ENCODE results near the gene NEUROD1.

NEUROD1 gene

GRCh38 chr2:181672255-181673008, 7.9 kb downstream of the NEUROD1 start:
- Mint-ChIP-seq H3K4me3 (no peak overlapping the region), H3K4me1 (ENCODE audit: low read depth) (peaks cover 2% of the 10 kb centered on the region), H3K36me3 (ENCODE audit: low read depth) (no peaks in the 10 kb centered on the region), H3K9me3 (no peaks in the 10 kb centered on the region), H3K27me3 (ENCODE audit: low read depth) (peaks cover 56% of the 10 kb centered on the region), H3K27ac (no peak overlapping the region)
- no peak for DNase-seq (ENCODE audit: low spot score)

GRCh38 chr2:181670632-181671031, 9.7 kb downstream of the NEUROD1 start:
- H3K27me3 Mint-ChIP-seq (ENCODE audit: low read depth), result peaks cover 47% of the 10 kb centered on the region
- peaks cover 2% of the 10 kb centered on the region for H3K4me1 Mint-ChIP-seq (ENCODE audit: low read depth)
- no peaks in the 10 kb centered on the region for H3K36me3 Mint-ChIP-seq (ENCODE audit: low read depth)

GRCh38 chr2:181667234-181667633, 13.1 kb downstream of the NEUROD1 start:
- peaks cover 28% of the 10 kb centered on the region for H3K27me3 Mint-ChIP-seq (ENCODE audit: low read depth)
- DNase-seq (ENCODE audit: low spot score), result no peak
- H3K27ac Mint-ChIP-seq, result no peak overlapping the region
- no peaks in the 10 kb centered on the region for H3K9me3 Mint-ChIP-seq
- no peaks in the 10 kb centered on the region for H3K36me3 Mint-ChIP-seq (ENCODE audit: low read depth)
- no peak overlapping the region for H3K4me3 Mint-ChIP-seq
- no peaks in the 10 kb centered on the region for H3K4me1 Mint-ChIP-seq (ENCODE audit: low read depth)

More at GRCh38 chr2:181670632-181671031, 9.7 kb downstream of the NEUROD1 start:
- Mint-ChIP-seq H3K9me3 (no peaks in the 10 kb centered on the region), H3K4me3 (no peak overlapping the region), H3K27ac (no peak overlapping the region)
- no peak for DNase-seq (ENCODE audit: low spot score)

- Mint-ChIP-seq H3K27ac (no peak overlapping the region), H3K4me3 (no peak overlapping the region), H3K9me3 (no peaks in the 10 kb centered on the region), H3K4me1 (ENCODE audit: low read depth) (peaks cover under 1% of the 10 kb centered on the region), H3K36me3 (ENCODE audit: low read depth) (no peaks in the 10 kb centered on the region), H3K27me3 (ENCODE audit: low read depth) (peaks cover 44% of the 10 kb centered on the region)
- DNase-seq (ENCODE audit: low spot score), result no peak
Observed at GRCh38 chr2:181662287-181662686, 18.0 kb downstream of the NEUROD1 start.

- no peak overlapping the region for H3K27ac Mint-ChIP-seq
- no peaks in the 10 kb centered on the region for H3K9me3 Mint-ChIP-seq
- H3K27me3 Mint-ChIP-seq (ENCODE audit: low read depth), result peaks cover 61% of the 10 kb centered on the region
- H3K4me1 Mint-ChIP-seq (ENCODE audit: low read depth), result peaks cover 10% of the 10 kb centered on the region
- no peak overlapping the region for H3K4me3 Mint-ChIP-seq
- no peaks in the 10 kb centered on the region for H3K36me3 Mint-ChIP-seq (ENCODE audit: low read depth)
- no peak for DNase-seq (ENCODE audit: low spot score)
Observed at GRCh38 chr2:181660181-181660580, 20.1 kb downstream of the NEUROD1 start.

GRCh38 chr2:181658444-181658843, 21.9 kb downstream of the NEUROD1 start:
- no peaks in the 10 kb centered on the region for H3K9me3 Mint-ChIP-seq
- H3K4me1 Mint-ChIP-seq (ENCODE audit: low read depth), result peaks cover 10% of the 10 kb centered on the region
- DNase-seq (ENCODE audit: low spot score), result no peak
- H3K4me3 Mint-ChIP-seq, result no peak overlapping the region
- no peak overlapping the region for H3K27ac Mint-ChIP-seq
- H3K27me3 Mint-ChIP-seq (ENCODE audit: low read depth), result peaks cover 74% of the 10 kb centered on the region
- no peaks in the 10 kb centered on the region for H3K36me3 Mint-ChIP-seq (ENCODE audit: low read depth)

- Mint-ChIP-seq H3K4me3 (peak overlapping the region; percentile 66), H3K27ac (no peak overlapping the region), H3K9me3 (no peaks in the 10 kb centered on the region), H3K36me3 (ENCODE audit: low read depth) (no peaks in the 10 kb centered on the region), H3K4me1 (ENCODE audit: low read depth) (peaks cover 10% of the 10 kb centered on the region), H3K27me3 (ENCODE audit: low read depth) (peaks cover 78% of the 10 kb centered on the region)
- DNase-seq (ENCODE audit: low spot score), result no peak
Observed at GRCh38 chr2:181657379-181657778, 22.9 kb downstream of the NEUROD1 start.

- no peaks in the 10 kb centered on the region for H3K9me3 Mint-ChIP-seq
- no peak within 1 kb of the TSS for H3K27ac Mint-ChIP-seq
- H3K27me3 Mint-ChIP-seq (ENCODE audit: low read depth), result peaks cover 77% of the 10 kb centered on the region
- H3K36me3 Mint-ChIP-seq (ENCODE audit: low read depth), result no peaks in the 10 kb centered on the region
- peak within 1 kb of the TSS; percentile 85 for H3K4me3 Mint-ChIP-seq
- DNase-seq (ENCODE audit: low spot score), result peak; percentile 21
- H3K4me1 Mint-ChIP-seq (ENCODE audit: low read depth), result peaks cover 10% of the 10 kb centered on the region
Observed at GRCh38 chr2:181656450-181657291, 23.6 kb downstream of the NEUROD1 start, which contains the start of gene CERKL. Gene CERKL (minus strand): TSS chr2:181657105. CDS start chr2:181657006, 99 bp downstream.

- peaks cover 78% of the 10 kb centered on the region for H3K27me3 Mint-ChIP-seq (ENCODE audit: low read depth)
- no peak overlapping the region for H3K4me3 Mint-ChIP-seq
- no peaks in the 10 kb centered on the region for H3K9me3 Mint-ChIP-seq
Observed at GRCh38 chr2:181655519-181655918, 24.8 kb downstream of the NEUROD1 start.

GRCh38 chr2:181649436-181649979, 30.8 kb downstream of the NEUROD1 start:
- no peak for DNase-seq (ENCODE audit: low spot score)
- no peaks in the 10 kb centered on the region for H3K9me3 Mint-ChIP-seq
- no peaks in the 10 kb centered on the region for H3K36me3 Mint-ChIP-seq (ENCODE audit: low read depth)
- no peak overlapping the region for H3K4me3 Mint-ChIP-seq
- no peaks in the 10 kb centered on the region for H3K4me1 Mint-ChIP-seq (ENCODE audit: low read depth)
- H3K27ac Mint-ChIP-seq, result no peak overlapping the region
- H3K27me3 Mint-ChIP-seq (ENCODE audit: low read depth), result peaks cover 66% of the 10 kb centered on the region

More at GRCh38 chr2:181655519-181655918, 24.8 kb downstream of the NEUROD1 start:
- DNase-seq (ENCODE audit: low spot score), result no peak
- peaks cover 10% of the 10 kb centered on the region for H3K4me1 Mint-ChIP-seq (ENCODE audit: low read depth)
- H3K27ac Mint-ChIP-seq, result no peak overlapping the region
- no peaks in the 10 kb centered on the region for H3K36me3 Mint-ChIP-seq (ENCODE audit: low read depth)

GRCh38 chr2:181648478-181649155, 31.7 kb downstream of the NEUROD1 start:
- H3K4me1 Mint-ChIP-seq (ENCODE audit: low read depth), result no peaks in the 10 kb centered on the region
- H3K4me3 Mint-ChIP-seq, result no peak overlapping the region
- peaks cover 67% of the 10 kb centered on the region for H3K27me3 Mint-ChIP-seq (ENCODE audit: low read depth)
- H3K36me3 Mint-ChIP-seq (ENCODE audit: low read depth), result no peaks in the 10 kb centered on the region
- no peak for DNase-seq (ENCODE audit: low spot score)
- H3K27ac Mint-ChIP-seq, result no peak overlapping the region
- no peaks in the 10 kb centered on the region for H3K9me3 Mint-ChIP-seq

- Mint-ChIP-seq H3K27ac (no peak overlapping the region), H3K27me3 (ENCODE audit: low read depth) (peaks cover 52% of the 10 kb centered on the region), H3K4me3 (no peak overlapping the region), H3K4me1 (ENCODE audit: low read depth) (no peaks in the 10 kb centered on the region), H3K9me3 (no peaks in the 10 kb centered on the region), H3K36me3 (ENCODE audit: low read depth) (no peaks in the 10 kb centered on the region)
- DNase-seq (ENCODE audit: low spot score), result no peak
Observed at GRCh38 chr2:181646415-181646987, 33.8 kb downstream of the NEUROD1 start.

GRCh38 chr2:181643151-181643550, 37.2 kb downstream of the NEUROD1 start:
- no peaks in the 10 kb centered on the region for H3K4me1 Mint-ChIP-seq (ENCODE audit: low read depth)
- DNase-seq (ENCODE audit: low spot score), result no peak
- no peaks in the 10 kb centered on the region for H3K9me3 Mint-ChIP-seq
- H3K27me3 Mint-ChIP-seq (ENCODE audit: low read depth), result peaks cover 34% of the 10 kb centered on the region
- H3K4me3 Mint-ChIP-seq, result no peak overlapping the region
- H3K36me3 Mint-ChIP-seq (ENCODE audit: low read depth), result no peaks in the 10 kb centered on the region
- no peak overlapping the region for H3K27ac Mint-ChIP-seq

Measured in T-helper 2 cell treated with Interferon-gamma antibody and Interleukin-4, amounts not matched to agents 5 μg/mL and 100 μg/mL, for 36 hours (primary cell).